GM19463 (cell line): ENCODE data around the gene LRRC25.
"Not testable (repeated sequence)": the region's sequence is repeated elsewhere in the genome, so short reads cannot be mapped to it uniquely, and the experiment has no call there.

Experiments
- ATAC-seq: cut with Tn5 transposase; IDR thresholded peaks from one replicate; pipeline ENCODE4 v1.9.1; 2021; ENCODE audit warnings: mild to moderate bottlenecking, moderate library complexity; ENCODE audit not compliant: unreplicated experiment

Gene LRRC25

GRCh38 chr19:18348818-18349339 lies 48.5 kb downstream of the LRRC25 start:
- not testable (repeated sequence) for ATAC-seq

- ATAC-seq = no peak
Measured at GRCh38 chr19:18348171-18348570, 49.3 kb downstream of the LRRC25 start.

- ATAC-seq = no peak
Measured at GRCh38 chr19:18346091-18346490, 51.3 kb downstream of the LRRC25 start.

- ATAC-seq = no peak
Measured at GRCh38 chr19:18345296-18345695, 52.1 kb downstream of the LRRC25 start.

GRCh38 chr19:18344582-18344950 lies 52.9 kb downstream of the LRRC25 start:
- no peak for ATAC-seq

GRCh38 chr19:18342090-18342632 lies 55.3 kb downstream of the LRRC25 start:
- ATAC-seq = no peak
